ENCODE data around the gene ARID5B.
"Not testable (repeated sequence)": the region's sequence is repeated elsewhere in the genome, so short reads cannot be mapped to it uniquely, and the experiment has no call there.

ARID5B gene

GRCh38 chr10:61863981-61864380, 37.5 kb upstream of the ARID5B start:
- no peak for DNase-seq (ENCODE audit: low spot score)
- no peak overlapping the region for H3K27ac ChIP-seq
- TF ChIP-seq, protein P1, sequence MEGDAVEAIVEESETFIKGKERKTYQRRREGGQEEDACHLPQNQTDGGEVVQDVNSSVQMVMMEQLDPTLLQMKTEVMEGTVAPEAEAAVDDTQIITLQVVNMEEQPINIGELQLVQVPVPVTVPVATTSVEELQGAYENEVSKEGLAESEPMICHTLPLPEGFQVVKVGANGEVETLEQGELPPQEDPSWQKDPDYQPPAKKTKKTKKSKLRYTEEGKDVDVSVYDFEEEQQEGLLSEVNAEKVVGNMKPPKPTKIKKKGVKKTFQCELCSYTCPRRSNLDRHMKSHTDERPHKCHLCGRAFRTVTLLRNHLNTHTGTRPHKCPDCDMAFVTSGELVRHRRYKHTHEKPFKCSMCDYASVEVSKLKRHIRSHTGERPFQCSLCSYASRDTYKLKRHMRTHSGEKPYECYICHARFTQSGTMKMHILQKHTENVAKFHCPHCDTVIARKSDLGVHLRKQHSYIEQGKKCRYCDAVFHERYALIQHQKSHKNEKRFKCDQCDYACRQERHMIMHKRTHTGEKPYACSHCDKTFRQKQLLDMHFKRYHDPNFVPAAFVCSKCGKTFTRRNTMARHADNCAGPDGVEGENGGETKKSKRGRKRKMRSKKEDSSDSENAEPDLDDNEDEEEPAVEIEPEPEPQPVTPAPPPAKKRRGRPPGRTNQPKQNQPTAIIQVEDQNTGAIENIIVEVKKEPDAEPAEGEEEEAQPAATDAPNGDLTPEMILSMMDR (IDR thresholded peaks at IDR 0.05): no peak
- H3K4me3 ChIP-seq: no peak overlapping the region

- TF ChIP-seq, protein P1 (IDR thresholded peaks at IDR 0.05): no peak
- no peak for DNase-seq (ENCODE audit: low spot score)
- Histone ChIP-seq H3K4me3 (peak overlapping the region; percentile 64), H3K27ac (no peak overlapping the region)
These were observed 34.7 kb upstream of the ARID5B start for GRCh38 chr10:61866700-61867368.

GRCh38 chr10:61867374-61867773, 34.1 kb upstream of the ARID5B start:
- H3K27ac ChIP-seq: peak overlapping the region; percentile 13 to 56
- H3K4me3 ChIP-seq: peak overlapping the region; percentile 64
- DNase-seq (ENCODE audit: low spot score): not testable (repeated sequence)

- peak overlapping the region; percentile 64 for H3K4me3 ChIP-seq
- peak overlapping the region; percentile 13 to 56 for H3K27ac ChIP-seq
- DNase-seq (ENCODE audit: low spot score): not testable (repeated sequence)
These were observed 33.7 kb upstream of the ARID5B start for GRCh38 chr10:61867817-61868216.

DNA sequence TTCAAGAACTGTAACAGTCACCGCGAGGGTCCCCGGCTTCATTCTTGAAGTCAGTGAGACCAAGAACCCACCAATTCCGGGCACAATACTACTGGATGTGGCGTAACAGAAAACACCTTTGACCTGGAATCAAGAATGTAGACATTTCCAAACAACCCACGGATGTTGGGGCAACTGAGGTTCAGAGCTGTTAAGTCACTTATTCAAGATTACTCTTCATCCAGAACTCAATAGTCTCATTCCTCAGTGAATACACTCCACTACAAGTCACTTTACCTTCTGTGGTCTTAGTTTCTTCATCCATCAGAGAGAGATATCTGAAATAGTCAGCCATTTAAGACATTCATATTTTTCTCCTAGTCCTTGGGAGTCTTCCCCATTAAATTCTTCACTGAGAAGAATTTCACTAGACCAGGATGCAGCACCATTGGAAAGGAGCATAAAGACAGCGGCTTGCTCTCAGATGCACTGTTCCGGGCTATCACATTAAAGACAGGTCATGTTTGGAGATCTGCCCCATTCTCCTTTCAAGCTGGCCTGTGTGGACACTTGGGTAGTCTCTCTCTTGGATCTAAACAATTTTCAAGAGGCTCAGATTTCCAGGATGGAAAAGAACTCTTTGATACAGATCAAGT, 32.3 kb upstream of the ARID5B start:
- DNase-seq (ENCODE audit: low spot score): no peak
- TF ChIP-seq, protein P1 (IDR thresholded peaks at IDR 0.05): no peak
- no peak overlapping the region for H3K4me3 ChIP-seq
- no peak overlapping the region for H3K27ac ChIP-seq

- no peak overlapping the region for H3K4me3 ChIP-seq
- H3K27ac ChIP-seq: no peak overlapping the region
- TF ChIP-seq, protein P1 (IDR thresholded peaks at IDR 0.05): no peak
- DNase-seq (ENCODE audit: low spot score): no peak
These were observed 31.5 kb upstream of the ARID5B start for GRCh38 chr10:61869774-61870525.

DNA sequence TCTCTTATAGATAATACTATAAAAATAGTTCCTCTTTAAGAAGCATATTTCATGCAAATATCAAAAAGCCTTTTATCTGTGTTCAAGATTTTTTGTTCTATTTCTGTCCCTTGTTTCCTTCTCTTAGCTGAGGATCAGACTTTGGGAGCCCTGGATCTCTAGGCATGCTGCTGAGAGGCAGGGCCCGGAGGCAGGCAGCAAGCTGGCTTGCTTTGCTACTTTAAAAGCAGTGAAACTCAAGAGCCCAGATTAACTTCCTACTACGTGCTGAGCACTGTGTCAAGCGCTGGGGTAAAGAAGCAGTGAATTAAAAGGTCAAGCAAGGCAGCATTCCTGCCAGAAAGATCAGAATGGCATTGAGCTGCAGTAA, 31.0 kb upstream of the ARID5B start:
- DNase-seq (ENCODE audit: low spot score): no peak
- H3K4me3 ChIP-seq: no peak overlapping the region
- no peak overlapping the region for H3K27ac ChIP-seq
- TF ChIP-seq, protein P1 (IDR thresholded peaks at IDR 0.05): no peak

DNA sequence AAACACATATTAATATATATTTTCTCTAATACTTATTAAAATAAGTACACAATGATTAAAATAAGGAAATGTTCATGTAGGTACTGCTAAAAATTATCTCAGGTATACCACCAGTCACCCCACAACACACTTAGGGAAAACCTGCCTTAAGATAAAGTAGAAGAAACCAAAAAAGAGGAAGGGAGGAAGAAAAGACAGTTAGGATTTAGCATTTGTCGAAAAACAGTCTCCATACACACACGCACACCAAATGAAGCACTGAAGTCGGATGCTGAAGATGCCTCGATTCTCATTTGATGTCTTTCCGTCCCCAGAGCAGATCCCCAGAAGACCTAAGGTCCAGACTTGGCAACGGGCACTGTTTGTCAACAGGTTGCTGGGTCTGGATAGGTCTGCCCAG, 30.0 kb upstream of the ARID5B start:
- Histone ChIP-seq H3K27ac (no peak overlapping the region), H3K4me3 (no peak overlapping the region)
- TF ChIP-seq, protein P1 (IDR thresholded peaks at IDR 0.05): no peak
- no peak for DNase-seq (ENCODE audit: low spot score)
